Endothelial cell of umbilical vein (primary cell): Measurements from ENCODE around the gene ZNF672.

Source experiments
- CTCF ChIP-seq, 2 donors: IDR thresholded peaks; 1 replicate in 1 of 2; 2 replicates in 1 of 2; pipeline ENCODE4 v1.5.1; 2011; ENCODE audit warnings: low read length in 2 of 2, mild to moderate bottlenecking in 2 of 2, moderate library complexity in 2 of 2, control low read depth in 1 of 2, inconsistent platforms in 1 of 2, low read depth in 1 of 2; ENCODE audit not compliant: insufficient read depth in 1 of 2; ENCODE audit errors: extremely low read depth in 1 of 2
- EZH2 ChIP-seq: IDR thresholded peaks from 2 replicates; pipeline ENCODE4 v1.6.1; 2012; ENCODE audit warnings: borderline replicate concordance, low read depth, mild to moderate bottlenecking, moderate library complexity, low read length, inconsistent platforms; ENCODE audit not compliant: severe bottlenecking
- FOS ChIP-seq: IDR thresholded peaks from 2 replicates; pipeline ENCODE4 v1.6.1; 2011; ENCODE audit warnings: mild to moderate bottlenecking, low read length, moderate library complexity, borderline replicate concordance; ENCODE audit not compliant: insufficient read depth
- MYC ChIP-seq: IDR thresholded peaks from one replicate; pipeline ENCODE4 v1.6.1; 2011; ENCODE audit warnings: mild to moderate bottlenecking, low read depth, low read length
- POLR2A ChIP-seq: IDR thresholded peaks from 2 replicates; pipeline ENCODE4 v1.6.1; 2012; ENCODE audit warnings: low read depth, mild to moderate bottlenecking, control low read depth, low read length
- POLR2AphosphoS5 ChIP-seq: IDR thresholded peaks from 2 replicates; pipeline ENCODE4 v1.6.1; 2012; ENCODE audit warnings: low read depth, mild to moderate bottlenecking, control low read depth, low read length, moderate library complexity; ENCODE audit not compliant: insufficient read depth

DNA sequence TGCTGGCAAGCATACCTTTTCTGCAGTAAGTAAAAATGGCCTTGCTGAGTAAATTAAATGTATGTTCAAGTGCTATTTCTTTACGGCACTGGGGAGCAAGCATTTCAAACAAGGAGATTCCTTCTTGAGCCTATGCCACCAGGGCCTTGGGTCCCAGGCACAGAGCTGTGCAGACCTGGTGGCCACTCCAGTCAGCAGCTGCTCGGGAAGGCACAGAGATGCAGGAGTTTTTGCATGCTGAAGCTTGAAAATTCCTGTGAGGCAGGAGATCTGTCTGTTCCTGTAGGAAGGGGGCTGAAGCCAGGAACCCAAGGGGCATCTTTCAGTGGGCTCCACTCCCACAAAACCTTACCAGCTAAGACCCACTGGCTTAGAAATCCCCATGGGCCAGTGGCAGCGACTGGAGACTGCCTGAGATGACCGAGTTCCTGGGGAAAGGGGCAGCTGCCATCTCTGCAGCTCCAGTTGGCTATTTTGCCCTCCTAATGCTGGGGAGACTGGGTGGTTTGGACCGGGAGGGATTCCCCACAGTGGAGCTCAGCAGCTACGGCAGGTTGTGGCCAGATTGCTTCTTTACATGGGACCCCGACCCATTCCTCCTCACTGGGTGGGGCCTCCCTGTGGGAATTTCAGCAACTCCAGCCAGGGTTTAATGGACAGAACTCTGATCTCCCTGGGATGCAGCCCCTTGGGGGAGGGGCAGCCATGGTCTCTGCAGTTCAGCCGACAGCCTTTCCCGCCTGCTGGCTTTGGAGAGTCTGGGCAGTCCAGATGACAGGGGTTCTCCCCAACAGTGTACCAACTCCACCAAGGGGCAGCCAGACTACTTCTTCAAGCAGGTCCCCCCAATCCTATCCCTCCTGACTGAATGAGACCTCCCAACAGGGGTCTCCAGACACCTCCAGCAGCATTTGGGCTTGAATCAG is 59.7 kb downstream of the ZNF672 start:
- TF ChIP-seq POLR2A (no peak), POLR2AphosphoS5 (no peak), CTCF (IDR thresholded peaks at IDR 0.05; ENCODE audit: extremely low read depth in 1 of 2, insufficient read depth in 1 of 2, low read depth in 1 of 2, low read length in 2 of 2) (no peak), MYC (no peak), EZH2 (no peak), FOS (no peak)
